ENCODE data around the gene EEF2K. TPM values are rescaled to one million over a fixed set of nuclear protein-coding genes. Genes with fewer than 3 reads are reported as not detected.

Gene EEF2K
- total and polyA plus RNA-seq, 2 of the 13 experiments (the other 11 are each of a cell fraction or from before 2014, with no cell fraction given), result 22.0 to 23.8 TPM

- TF ChIP-seq MED13 (CRISPR knock-in tag; IDR thresholded peaks at IDR 0.05) (peak; percentile 81; the same call in 1 of the 2 replicates), ZNF646 (CRISPR knock-in tag; IDR thresholded peaks at IDR 0.05) (no peak; the same call in 1 of the 2 replicates), ZNF451 (CRISPR knock-in tag; IDR thresholded peaks at IDR 0.05) (peak; percentile 98), HNRNPK (IDR thresholded peaks at IDR 0.05; ENCODE audit: low read depth, low read length, poor library complexity, severe bottlenecking) (peak; percentile 85), ZNF430 (CRISPR knock-in tag; IDR thresholded peaks at IDR 0.05) (peak; percentile 97), TBP (CRISPR knock-in tag; IDR thresholded peaks at IDR 0.05) (peak; percentile 100), MBD4 (IDR thresholded peaks at IDR 0.05; ENCODE audit: borderline replicate concordance, low read length) (no peak), MAX (IDR thresholded peaks at IDR 0.05) (peak; percentile 98), ZNF512 (CRISPR knock-in tag; IDR thresholded peaks at IDR 0.05) (no peak), ZNF800 (CRISPR knock-in tag; IDR thresholded peaks at IDR 0.05) (no peak; the same call in 1 of the 2 replicates), ZNF34 (CRISPR knock-in tag; IDR thresholded peaks at IDR 0.05; ENCODE audit: borderline replicate concordance) (peak; percentile 41; the same call in 1 of the 2 replicates), AHR (CRISPR knock-in tag; IDR thresholded peaks at IDR 0.05) (peak; percentile 88), ZNF512B (CRISPR knock-in tag; IDR thresholded peaks at IDR 0.05; ENCODE audit: borderline replicate concordance) (peak; percentile 74; the same call in 1 of the 2 replicates), ARHGAP35 (CRISPR knock-in tag; IDR thresholded peaks at IDR 0.05; ENCODE audit: borderline replicate concordance) (peak; percentile 96), RAD21 (CRISPR knock-in tag; IDR thresholded peaks at IDR 0.05) (peak; percentile 100)
These were observed 91.2 kb downstream of the EEF2K start, which contains the start of gene POLR3E (continued) for GRCh38 chr16:22297114-22297870.

Measured in HepG2 (cell line).